ENCODE data around the gene MTHFS. TPM values are rescaled to one million over a fixed set of nuclear protein-coding genes. Genes with fewer than 3 reads are reported as not detected.

Gene MTHFS
- total RNA-seq, 2 donors from 2014 or later: 8.0 to 12.0 TPM

GRCh38 chr15:79924379-79924778 is 27.6 kb upstream of the MTHFS start:
- Histone ChIP-seq H3K4me3 (peak overlapping the region; percentile 77 to 95), H3K36me3 (no peaks in the 10 kb centered on the region), H3K9me3 (peaks cover 3 to 12% of the 10 kb centered on the region in 2 donors), H3K27ac (peak overlapping the region; percentile 93 to 96), H3K27me3 (no peaks in the 10 kb centered on the region), H3K4me1 (peaks cover 0 to 12% of the 10 kb centered on the region in 2 donors)
- DNase-seq (ENCODE audit: low spot score): no peak
- TF ChIP-seq, protein P1, sequence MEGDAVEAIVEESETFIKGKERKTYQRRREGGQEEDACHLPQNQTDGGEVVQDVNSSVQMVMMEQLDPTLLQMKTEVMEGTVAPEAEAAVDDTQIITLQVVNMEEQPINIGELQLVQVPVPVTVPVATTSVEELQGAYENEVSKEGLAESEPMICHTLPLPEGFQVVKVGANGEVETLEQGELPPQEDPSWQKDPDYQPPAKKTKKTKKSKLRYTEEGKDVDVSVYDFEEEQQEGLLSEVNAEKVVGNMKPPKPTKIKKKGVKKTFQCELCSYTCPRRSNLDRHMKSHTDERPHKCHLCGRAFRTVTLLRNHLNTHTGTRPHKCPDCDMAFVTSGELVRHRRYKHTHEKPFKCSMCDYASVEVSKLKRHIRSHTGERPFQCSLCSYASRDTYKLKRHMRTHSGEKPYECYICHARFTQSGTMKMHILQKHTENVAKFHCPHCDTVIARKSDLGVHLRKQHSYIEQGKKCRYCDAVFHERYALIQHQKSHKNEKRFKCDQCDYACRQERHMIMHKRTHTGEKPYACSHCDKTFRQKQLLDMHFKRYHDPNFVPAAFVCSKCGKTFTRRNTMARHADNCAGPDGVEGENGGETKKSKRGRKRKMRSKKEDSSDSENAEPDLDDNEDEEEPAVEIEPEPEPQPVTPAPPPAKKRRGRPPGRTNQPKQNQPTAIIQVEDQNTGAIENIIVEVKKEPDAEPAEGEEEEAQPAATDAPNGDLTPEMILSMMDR (IDR thresholded peaks at IDR 0.05): no peak

GRCh38 chr15:79923515-79924169 is 26.8 kb upstream of the MTHFS start:
- TF ChIP-seq, protein P1 (IDR thresholded peaks at IDR 0.05): no peak
- Histone ChIP-seq H3K4me1 (peaks cover 0 to 12% of the 10 kb centered on the region in 2 donors), H3K27ac (peak overlapping the region; percentile 93 to 96), H3K4me3 (peak overlapping the region; percentile 77 to 95), H3K9me3 (peaks cover 8 to 20% of the 10 kb centered on the region in 2 donors), H3K27me3 (no peaks in the 10 kb centered on the region), H3K36me3 (no peaks in the 10 kb centered on the region)
- DNase-seq (ENCODE audit: low spot score): peak; percentile 88

DNA sequence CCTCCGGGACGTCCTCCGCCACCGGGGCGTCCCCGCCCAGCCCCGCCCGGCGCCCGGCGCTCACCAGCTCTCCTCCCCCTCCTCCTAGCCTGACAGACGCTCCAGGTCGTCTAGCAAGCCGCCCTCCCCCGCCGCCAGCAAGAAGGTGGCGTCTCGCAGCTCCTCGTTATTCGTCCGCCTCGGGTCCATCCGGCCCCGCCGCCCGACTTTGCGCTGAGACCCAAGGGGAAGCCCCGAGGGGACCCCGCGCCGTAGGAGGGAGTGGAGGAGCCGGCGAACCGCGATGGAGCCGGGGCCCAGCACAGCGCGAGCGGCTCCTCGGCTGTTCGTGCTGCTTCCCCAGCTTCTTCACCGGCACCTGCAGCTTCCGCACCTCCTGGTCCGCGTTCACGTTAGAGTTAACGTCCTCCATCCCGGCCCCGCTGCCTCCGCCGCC is 26.3 kb upstream of the MTHFS start:
- TF ChIP-seq, protein P1 (IDR thresholded peaks at IDR 0.05): no peak
- H3K36me3 ChIP-seq: no peaks in the 10 kb centered on the region
- peak; percentile 62 for DNase-seq (ENCODE audit: low spot score)
- H3K27me3 ChIP-seq: no peaks in the 10 kb centered on the region
- peak overlapping the region; percentile 77 to 95 for H3K4me3 ChIP-seq
- peaks cover 11 to 20% of the 10 kb centered on the region in 2 donors for H3K9me3 ChIP-seq
- peaks cover 0 to 12% of the 10 kb centered on the region in 2 donors for H3K4me1 ChIP-seq
- H3K27ac ChIP-seq: peak overlapping the region; percentile 93 to 96

GRCh38 chr15:79922512-79923078 is 25.8 kb upstream of the MTHFS start:
- peaks cover 0 to 12% of the 10 kb centered on the region in 2 donors for H3K4me1 ChIP-seq
- peak overlapping the region; percentile 77 to 95 for H3K4me3 ChIP-seq
- H3K9me3 ChIP-seq: peaks cover 14 to 23% of the 10 kb centered on the region in 2 donors
- DNase-seq (ENCODE audit: low spot score): no peak
- no peaks in the 10 kb centered on the region for H3K27me3 ChIP-seq
- TF ChIP-seq, protein P1 (IDR thresholded peaks at IDR 0.05): no peak
- peak overlapping the region; percentile 93 to 96 for H3K27ac ChIP-seq
- H3K36me3 ChIP-seq: no peaks in the 10 kb centered on the region

DNA sequence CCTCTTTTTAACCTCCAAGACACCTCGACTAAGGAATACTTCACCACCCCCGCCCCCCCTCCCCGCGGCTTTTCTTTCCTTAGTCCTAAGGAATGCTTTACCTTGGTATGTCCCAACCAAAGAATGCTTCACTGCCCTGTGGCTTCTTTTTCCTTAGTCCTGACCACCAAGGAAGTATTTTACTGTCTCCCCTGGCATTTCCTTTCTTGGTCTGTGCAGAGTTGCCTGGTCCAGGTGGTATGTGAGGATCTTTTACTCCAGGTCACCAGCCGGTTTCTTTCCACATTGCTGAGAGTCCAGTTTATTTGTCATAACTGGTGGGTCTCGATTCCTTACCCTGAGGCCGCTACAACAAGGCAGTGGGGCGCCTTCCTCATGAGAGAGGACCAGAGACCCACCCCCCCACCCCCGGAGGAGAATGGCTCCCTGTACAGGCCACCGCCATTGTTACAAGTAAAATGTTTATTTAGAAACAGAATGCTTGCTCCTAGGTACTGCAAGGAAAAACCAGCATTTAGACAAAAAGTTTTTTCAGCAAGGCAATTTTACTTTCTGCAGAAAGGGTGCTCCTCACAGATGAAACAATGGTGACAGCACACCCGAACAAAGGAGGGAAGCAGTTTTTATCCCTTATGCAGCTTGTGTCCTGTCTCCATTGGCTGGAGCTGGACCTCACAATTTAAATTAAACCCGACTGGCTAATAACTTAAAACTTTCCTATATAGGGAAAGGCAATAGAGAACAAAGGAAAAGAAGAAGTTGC is 23.1 kb upstream of the MTHFS start:
- Histone ChIP-seq H3K4me3 (no peak overlapping the region), H3K27ac (no peak overlapping the region), H3K36me3 (no peaks in the 10 kb centered on the region), H3K9me3 (peaks cover 20 to 48% of the 10 kb centered on the region in 2 donors), H3K27me3 (no peaks in the 10 kb centered on the region), H3K4me1 (peaks cover 0 to 12% of the 10 kb centered on the region in 2 donors)
- TF ChIP-seq, protein P1 (IDR thresholded peaks at IDR 0.05): no peak
- no peak for DNase-seq (ENCODE audit: low spot score)

Measured in right atrium auricular region (tissue), 2 donors.